ENCODE measurements around the gene ASCC1.

- no peak for TF ChIP-seq CTCF (conservative IDR thresholded peaks at IDR 0.05; ENCODE audit: low read depth, low read length)
- no peak for TF ChIP-seq EZH2 (IDR thresholded peaks at IDR 0.05; ENCODE audit: low read length, unreplicated experiment)
Measured at GRCh38 chr10:72253578-72253977, 37.5 kb upstream of the ASCC1 start.

All from PC-3 (cell line).